Calu3 (cell line): ENCODE measurements around the gene HRG. TPM values are rescaled to one million over a fixed set of nuclear protein-coding genes. Genes with fewer than 3 reads are reported as not detected.

Experiments used
- Bru-seq: library from RNA; stranded (reverse); fragments of 400-500 nt; gene quantifications from one replicate; lab custom pipeline; 2021; lab: Mats Ljungman, UMichigan
- BruChase-seq, 2 experiments: library from RNA; stranded (reverse); fragments of 400-500 nt; gene quantifications; one replicate each; lab custom pipeline; 2021; lab: Mats Ljungman, UMichigan
- BruUV-seq: library from RNA; stranded (reverse); fragments of 400-500 nt; replicated peaks from 2 replicates; lab custom pipeline; 2021; lab: Mats Ljungman, UMichigan
- CTCF ChIA-PET: fragments of 300-600 bp; sonication (Branson Sonifier 250); formaldehyde crosslinking; loops from one replicate; lab custom pipeline; 2022; ENCODE audit warnings: antibody characterized with exemption; lab: Charles Lee
- DNase-seq: peaks from one replicate; pipeline ENCODE4 v3.0.0; 2022
- H3K27ac Mint-ChIP-seq: one replicate; pipeline ENCODE4 v1.8.0; 2022; ENCODE audit warnings: mixed read lengths; ENCODE audit not compliant: unreplicated experiment
- H3K27me3 Mint-ChIP-seq: one replicate; pipeline ENCODE4 v1.8.0; 2022; ENCODE audit warnings: mixed read lengths; ENCODE audit not compliant: unreplicated experiment
- H3K36me3 Mint-ChIP-seq: one replicate; pipeline ENCODE4 v1.8.0; 2022; ENCODE audit warnings: mild to moderate bottlenecking, moderate library complexity, mixed read lengths; ENCODE audit not compliant: insufficient read depth, unreplicated experiment
- H3K4me1 Mint-ChIP-seq: one replicate; pipeline ENCODE4 v1.8.0; 2022; ENCODE audit warnings: mild to moderate bottlenecking, low read depth, mixed read lengths; ENCODE audit not compliant: unreplicated experiment
- H3K4me3 Mint-ChIP-seq: one replicate; pipeline ENCODE4 v1.8.0; 2022; ENCODE audit warnings: mild to moderate bottlenecking, low read depth, moderate library complexity, mixed read lengths; ENCODE audit not compliant: unreplicated experiment
- H3K9me3 Mint-ChIP-seq: one replicate; pipeline ENCODE4 v1.8.0; 2022; ENCODE audit warnings: low read depth, mixed read lengths; ENCODE audit not compliant: unreplicated experiment
- CTCF ChIP-seq: fragments of 200-600 bp; IDR thresholded peaks from one replicate; pipeline ENCODE4 v1.8.0; 2022; ENCODE audit warnings: antibody characterized with exemption; ENCODE audit not compliant: unreplicated experiment
- intact Hi-C: fragments of 100-400 bp; cut with micrococcal nuclease; formaldehyde crosslinking; loops from one replicate; pipeline ENCODE4 v1.10.0; 2022; ENCODE audit not compliant: unreplicated experiment
- long read RNA-seq: library from polyadenylated mRNA; stranded (forward); transcript quantifications from one replicate; pipeline ENCODE4 v2.0.0, GENCODE V29; 2022
- total RNA-seq: library from RNA; stranded (reverse); gene quantifications from 2 replicates; pipeline ENCODE4 v1.2.3, GENCODE V29; 2022

HRG gene
- total RNA-seq, result 0.17 and 0.40 TPM in 2 replicates
- Bru-seq, nascent RNA, result percentile 16 among the genes with signal in this experiment
- percentile 18 among the genes with signal in this experiment for BruChase-seq, experiment 1, labeled RNA remaining after a 6-hour chase
- BruChase-seq, experiment 2, labeled RNA remaining after a 2-hour chase, result percentile 15 among the genes with signal in this experiment
- long read RNA-seq, result 0 reads

- H3K36me3 Mint-ChIP-seq, result peaks cover 6% of the 10 kb centered on the region
- no peak for TF ChIP-seq CTCF
- BruUV-seq, result no TSS peak
- CTCF ChIA-PET, result interaction anchor here (0.6 kb wide), 1 partner anchor 33 kb away, joined by 4 read pairs; no protein-coding TSS in a partner anchor
- no peak within 1 kb of the TSS for H3K27ac Mint-ChIP-seq
- peaks cover 48% of the 10 kb centered on the region for H3K4me1 Mint-ChIP-seq
- intact Hi-C loops, result no loop called here
- H3K4me3 Mint-ChIP-seq, result no peak within 1 kb of the TSS
- DNase-seq, result no peak
- H3K27me3 Mint-ChIP-seq, result no peaks in the 10 kb centered on the region
- H3K9me3 Mint-ChIP-seq, result peaks cover 9% of the 10 kb centered on the region
These were observed at the start of gene HRG for GRCh38 chr3:186665625-186666188. TSS of gene HRG (plus strand) at chr3:186666014. CDS start at chr3:186666032, 18 bp downstream.

- H3K36me3 Mint-ChIP-seq, result peaks cover 5% of the 10 kb centered on the region
- H3K9me3 Mint-ChIP-seq, result no peaks in the 10 kb centered on the region
- no peak for DNase-seq
- H3K27ac Mint-ChIP-seq, result no peak overlapping the region
- BruUV-seq, result no TSS peak
- H3K4me3 Mint-ChIP-seq, result no peak overlapping the region
- intact Hi-C loops, result loop anchor here (2.0 to 10.0 kb wide), 3 partner anchors 169 to 631 kb away; partner anchors contain the start of gene EIF4A2
- no peaks in the 10 kb centered on the region for H3K27me3 Mint-ChIP-seq
- H3K4me1 Mint-ChIP-seq, result peaks cover 34% of the 10 kb centered on the region
- CTCF ChIA-PET, result interaction anchor here (0.7 to 5.0 kb wide), 20 partner anchors 9 to 357 kb away, joined by 3 to 61 read pairs (median 6); partner anchors contain the start of genes DNAJB11 and EIF4A2
- no peak for TF ChIP-seq CTCF
These were observed 49.6 kb upstream of the HRG start for GRCh38 chr3:186616299-186616617.

- H3K4me3 Mint-ChIP-seq, result peak overlapping the region; percentile 64
These were observed 48.5 kb upstream of the HRG start for GRCh38 chr3:186617036-186617946.

More at GRCh38 chr3:186617036-186617946, 48.5 kb upstream of the HRG start:
- Mint-ChIP-seq H3K4me1 (peaks cover 27% of the 10 kb centered on the region), H3K27me3 (no peaks in the 10 kb centered on the region), H3K9me3 (no peaks in the 10 kb centered on the region), H3K36me3 (peaks cover 5% of the 10 kb centered on the region), H3K27ac (peak overlapping the region; percentile 78)
- TF ChIP-seq CTCF, result peak; percentile 98
- TSS peak; percentile 34 for BruUV-seq
- CTCF ChIA-PET, result interaction anchor here (0.6 to 5.0 kb wide), 33 partner anchors 8 to 548 kb away, joined by 3 to 61 read pairs (median 5); partner anchors contain the start of genes DNAJB11, EIF4A2 and TBCCD1
- intact Hi-C loops, result loop anchor here (1.0 to 10.0 kb wide), 4 partner anchors 136 to 632 kb away; partner anchors contain the start of gene EIF4A2
- peak; percentile 98 for DNase-seq
